Fibroblast of lung (primary cell): ENCODE data around the gene ZMYM4. TPM values are rescaled to one million over a fixed set of nuclear protein-coding genes. Genes with fewer than 3 reads are reported as not detected.

Source experiments
- DNase-seq, 2 donors: peaks; one replicate each; pipeline versions ENCODE4 v3.0.0 to v3.0.0-alpha.2; 2010; ENCODE audit warnings: low read depth in 2 of 2
- H2AFZ ChIP-seq: 2 replicates; pipeline ENCODE4 v1.5.1; 2012; ENCODE audit warnings: low read length, control low read depth, inconsistent platforms
- H3K27ac ChIP-seq: 2 replicates; pipeline ENCODE4 v1.5.1; 2011; ENCODE audit warnings: low read length, control low read depth; ENCODE audit not compliant: insufficient read depth
- H3K27me3 ChIP-seq: 2 replicates; pipeline ENCODE4 v1.5.1; 2011; ENCODE audit warnings: mild to moderate bottlenecking, low read length; ENCODE audit not compliant: control insufficient read depth, insufficient read depth
- H3K36me3 ChIP-seq: 2 replicates; pipeline ENCODE4 v1.5.1; 2011; ENCODE audit warnings: low read length; ENCODE audit not compliant: control insufficient read depth, insufficient read depth
- H3K4me1 ChIP-seq: 2 replicates; pipeline ENCODE4 v1.5.1; 2011; ENCODE audit warnings: low read length; ENCODE audit not compliant: control insufficient read depth, insufficient read depth; ENCODE audit errors: extremely low read depth
- H3K4me2 ChIP-seq: 2 replicates; pipeline ENCODE4 v1.5.1; 2011; ENCODE audit warnings: low read length, control low read depth; ENCODE audit not compliant: insufficient read depth; ENCODE audit errors: extremely low read depth
- H3K4me3 ChIP-seq, 4 experiments: fragments of 200-600 bp in 1 of 4; sonication (generic) in 1 of 4; replicated peaks in 1 of 4; 2 replicates each; pipeline ENCODE4 v1.5.1; 2011 to 2016; ENCODE audit warnings: low read length in 4 of 4, low read depth in 3 of 4, mild to moderate bottlenecking in 3 of 4, control low read depth in 2 of 4, inconsistent platforms in 1 of 4, mixed read lengths in 1 of 4; ENCODE audit not compliant: insufficient read depth in 1 of 4; ENCODE audit errors: control extremely low read depth in 1 of 4
- H3K79me2 ChIP-seq: 2 replicates; pipeline ENCODE4 v1.5.1; 2012; ENCODE audit warnings: mild to moderate bottlenecking, low read length, inconsistent platforms; ENCODE audit not compliant: control insufficient read depth, insufficient read depth
- H3K9ac ChIP-seq: 2 replicates; pipeline ENCODE4 v1.5.1; 2011; ENCODE audit warnings: mild to moderate bottlenecking, low read length, control low read depth; ENCODE audit not compliant: insufficient read depth
- H3K9me3 ChIP-seq: 2 replicates; pipeline ENCODE4 v1.5.1; 2012; ENCODE audit warnings: low read depth, low read length; ENCODE audit not compliant: control insufficient read depth, insufficient read depth
- H4K20me1 ChIP-seq: 2 replicates; pipeline ENCODE4 v1.5.1; 2011; ENCODE audit warnings: low read length; ENCODE audit not compliant: control insufficient read depth, insufficient read depth; ENCODE audit errors: extremely low read depth
- CTCF ChIP-seq, 2 donors: IDR thresholded peaks in 1 of 2; conservative IDR thresholded peaks in 1 of 2; 1 replicate in 1 of 2; 2 replicates in 1 of 2; pipeline ENCODE4 v1.5.1; 2011 to 2012; ENCODE audit warnings: low read length in 2 of 2, control low read depth in 1 of 2, inconsistent platforms in 1 of 2, low read depth in 1 of 2, mild to moderate bottlenecking in 1 of 2
- EZH2 ChIP-seq: IDR thresholded peaks from 2 replicates; pipeline ENCODE4 v1.5.1; 2012; ENCODE audit warnings: low read length, control low read depth, mild to moderate bottlenecking; ENCODE audit errors: missing control alignments
- polyA plus RNA-seq, 2 donors: library from polyadenylated mRNA; depleted of rRNA in 1 of 2; stranded (reverse) in 1 of 2; unstranded in 1 of 2; fragments of >200 nt; gene quantifications; 2 replicates each; pipeline ENCODE4 v1.2.1, GENCODE V29; 2011 to 2012; ENCODE audit warnings: missing spikeins in 1 of 2
- total RNA-seq: library from RNA; depleted of rRNA; stranded (reverse); fragments of >200 nt; gene quantifications from 2 replicates; pipeline ENCODE4 v1.2.1, GENCODE V29; 2014

ZMYM4 gene
- total and polyA plus RNA-seq, 2 donors (not counting 1 experiment from before 2014, with no cell fraction given): 40.5 to 54.1 TPM

GRCh38 chr1:35315649-35316048 is 47.1 kb downstream of the ZMYM4 start:
- TF ChIP-seq CTCF (conservative IDR thresholded peaks at IDR 0.05 in 1 of 2, IDR thresholded peaks at IDR 0.05 in 1 of 2; ENCODE audit: low read depth in 1 of 2, low read length in 2 of 2): no peak
- TF ChIP-seq EZH2: no peak
- H3K4me2 ChIP-seq: no peak overlapping the region
- no peaks in the 10 kb centered on the region for H3K36me3 ChIP-seq
- H3K27me3 ChIP-seq: no peaks in the 10 kb centered on the region
- H3K4me1 ChIP-seq: no peaks in the 10 kb centered on the region
- H3K4me3 ChIP-seq: no peak overlapping the region
- no peak overlapping the region for H2AFZ ChIP-seq
- DNase-seq: no peak
- H3K9me3 ChIP-seq: no peaks in the 10 kb centered on the region
- H3K27ac ChIP-seq: no peak overlapping the region
- H3K9ac ChIP-seq: no peak overlapping the region
- peaks cover 5% of the 10 kb centered on the region for H3K79me2 ChIP-seq
- no peaks in the 10 kb centered on the region for H4K20me1 ChIP-seq

- Histone ChIP-seq H3K9ac (no peak overlapping the region), H2AFZ (no peak overlapping the region), H3K79me2 (peaks cover 5% of the 10 kb centered on the region), H3K27ac (no peak overlapping the region), H3K27me3 (no peaks in the 10 kb centered on the region), H3K4me1 (no peaks in the 10 kb centered on the region), H3K4me3 (no peak overlapping the region), H4K20me1 (no peaks in the 10 kb centered on the region), H3K4me2 (no peak overlapping the region), H3K9me3 (no peaks in the 10 kb centered on the region), H3K36me3 (no peaks in the 10 kb centered on the region)
- no peak for TF ChIP-seq CTCF (conservative IDR thresholded peaks at IDR 0.05 in 1 of 2, IDR thresholded peaks at IDR 0.05 in 1 of 2; ENCODE audit: low read depth in 1 of 2, low read length in 2 of 2)
- TF ChIP-seq EZH2: no peak
- peak in 1 of 2 donors; percentile 19 for DNase-seq
These were observed 47.8 kb downstream of the ZMYM4 start for GRCh38 chr1:35316264-35316663.

- Histone ChIP-seq H3K36me3 (no peaks in the 10 kb centered on the region), H3K4me2 (no peak overlapping the region), H3K27me3 (no peaks in the 10 kb centered on the region), H2AFZ (no peak overlapping the region), H3K9ac (no peak overlapping the region), H3K9me3 (no peaks in the 10 kb centered on the region), H4K20me1 (no peaks in the 10 kb centered on the region), H3K4me3 (no peak overlapping the region), H3K4me1 (no peaks in the 10 kb centered on the region), H3K27ac (no peak overlapping the region), H3K79me2 (peaks cover 3% of the 10 kb centered on the region)
- TF ChIP-seq CTCF (conservative IDR thresholded peaks at IDR 0.05 in 1 of 2, IDR thresholded peaks at IDR 0.05 in 1 of 2; ENCODE audit: low read depth in 1 of 2, low read length in 2 of 2): no peak
- no peak for TF ChIP-seq EZH2
- peak; percentile 5 to 80 for DNase-seq
These were observed 51.6 kb downstream of the ZMYM4 start for GRCh38 chr1:35319988-35320713.
